ENCODE measurements around the gene INTS15. TPM values are rescaled to one million over a fixed set of nuclear protein-coding genes. Genes with fewer than 3 reads are reported as not detected.

The INTS15 gene
- polyA plus RNA-seq, 1 donor: 28.7 TPM

DNA sequence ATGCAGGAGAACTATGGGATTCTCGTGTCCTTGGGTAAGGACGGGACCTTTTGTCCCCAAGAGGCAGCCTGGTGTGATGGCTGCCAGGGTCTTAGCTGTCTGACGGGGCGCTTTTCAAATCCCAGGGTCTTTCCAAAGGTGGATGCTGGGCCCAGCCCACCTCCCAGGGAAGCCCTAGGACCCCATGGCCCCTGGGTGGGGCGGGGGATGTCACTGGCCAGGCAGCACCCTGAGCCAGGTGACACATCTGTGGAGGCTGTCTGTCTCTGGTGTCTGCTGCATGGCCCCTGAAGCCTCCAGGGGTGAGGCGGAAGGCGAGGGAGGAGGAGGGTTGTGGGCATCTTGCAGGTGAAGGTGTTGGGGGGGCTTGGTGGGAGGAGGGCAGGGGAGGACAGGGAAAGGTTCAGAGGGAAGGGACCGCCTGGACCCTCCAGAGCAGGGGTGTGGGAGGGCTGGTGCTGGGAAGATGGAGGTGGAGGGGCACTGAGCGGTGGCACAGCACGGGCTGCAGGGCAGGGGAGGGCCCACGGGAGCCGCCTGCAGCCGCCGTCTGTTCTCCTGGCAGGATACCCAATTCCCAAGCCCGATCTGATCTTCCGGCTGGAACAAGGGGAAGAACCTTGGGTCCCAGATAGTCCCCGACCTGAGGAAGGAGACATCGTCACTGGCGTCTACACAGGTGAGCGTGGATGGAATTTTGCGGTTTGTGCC is 54.2 kb downstream of the INTS15 start:
- DNase-seq: no peak

DNA sequence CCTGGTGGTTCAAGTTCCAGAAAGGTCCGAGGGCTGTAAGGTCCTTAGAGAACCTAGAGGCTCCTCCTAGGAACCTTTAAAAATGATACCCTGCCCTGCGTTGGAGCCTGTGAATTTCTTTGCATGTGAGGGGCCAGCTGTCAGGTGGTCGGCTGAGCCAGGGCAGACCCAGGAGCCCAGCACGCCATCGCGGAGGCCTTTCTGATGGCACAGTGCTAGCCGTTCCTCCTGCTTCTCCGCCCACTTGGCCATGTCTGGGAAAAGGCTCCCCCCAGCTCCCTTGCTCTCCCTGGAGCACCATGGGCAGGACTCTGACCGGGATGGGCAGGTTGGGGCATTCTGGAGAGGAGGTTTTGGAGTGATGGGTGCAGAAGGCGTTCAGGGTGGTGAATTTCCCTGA is 54.9 kb downstream of the INTS15 start:
- no peak for DNase-seq

- DNase-seq: no peak
These were observed 56.6 kb downstream of the INTS15 start for GRCh38 chr7:6646465-6646864.

DNA sequence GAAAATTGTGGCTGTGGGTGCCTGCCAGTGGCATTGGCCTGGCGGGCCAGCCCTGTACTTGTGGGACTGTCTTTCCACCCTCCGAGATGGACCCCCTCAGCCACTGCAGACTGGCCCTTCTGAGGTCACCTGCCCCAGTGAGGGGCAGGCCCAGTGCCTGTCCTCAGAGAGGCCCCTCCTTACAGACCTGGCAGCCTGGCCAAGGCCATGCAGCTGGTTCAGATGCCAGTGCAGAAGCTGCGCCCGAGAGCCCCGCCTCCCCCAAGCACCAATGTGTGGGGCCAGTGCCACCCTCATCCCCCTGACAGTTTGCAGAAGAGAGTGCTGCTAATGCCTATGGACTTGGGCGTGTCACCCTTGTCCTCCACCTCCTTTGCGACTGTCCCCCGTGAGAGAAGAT is 57.3 kb downstream of the INTS15 start:
- DNase-seq: no peak

- no peak for DNase-seq
These were observed 57.7 kb downstream of the INTS15 start for GRCh38 chr7:6647541-6647940.

DNA sequence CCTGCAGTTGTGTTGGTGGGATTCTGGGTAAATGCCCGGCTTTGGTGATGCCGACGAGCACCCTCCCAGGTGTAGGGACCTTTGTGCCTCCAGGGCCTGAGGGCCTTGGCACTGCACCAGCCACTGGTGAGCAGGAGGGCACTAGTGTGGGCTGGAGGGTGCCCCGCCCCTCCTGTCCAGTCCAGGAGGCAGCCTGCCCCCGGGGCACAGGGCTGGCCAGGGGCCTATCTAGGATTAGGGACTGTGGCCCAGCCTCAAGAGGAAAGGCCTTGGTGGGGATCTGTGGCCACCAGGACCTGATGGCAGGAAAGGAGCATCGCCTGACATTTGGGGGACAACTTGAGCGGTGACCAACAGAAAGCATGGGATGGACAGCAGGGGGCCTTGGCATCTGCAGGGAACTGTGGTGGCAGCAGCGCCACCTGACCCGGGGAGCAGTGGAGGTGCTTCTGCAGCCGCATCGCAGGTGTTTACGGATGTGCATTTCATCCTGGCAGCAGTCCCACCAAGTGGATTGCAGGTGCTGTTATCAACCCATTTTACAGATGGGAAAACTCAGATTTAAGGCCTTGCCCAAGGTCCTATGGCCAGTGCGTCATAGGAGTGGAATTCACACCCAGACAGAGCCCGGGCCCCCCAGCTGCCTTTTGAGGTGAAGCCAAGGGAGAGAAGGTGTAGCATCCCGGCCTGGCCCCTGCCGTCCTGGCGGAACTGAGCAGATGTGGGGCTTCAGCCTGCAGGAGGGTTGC is 58.4 kb downstream of the INTS15 start:
- no peak for DNase-seq

DNA sequence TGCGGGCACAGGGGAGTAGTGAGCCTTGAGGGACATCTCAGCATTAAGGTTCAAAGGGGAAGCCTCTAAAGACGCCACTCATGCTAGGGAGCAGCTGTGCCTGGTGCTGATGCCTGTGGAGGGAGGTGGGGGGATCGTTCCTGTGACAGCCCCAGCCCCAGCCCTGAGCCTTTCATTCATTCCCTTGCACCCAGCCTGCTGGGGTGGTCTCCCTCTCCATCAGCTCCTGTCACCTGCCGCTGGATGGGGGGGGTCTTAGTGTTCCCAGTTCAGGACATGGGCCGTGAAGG is 58.9 kb downstream of the INTS15 start:
- no peak for DNase-seq

DNA sequence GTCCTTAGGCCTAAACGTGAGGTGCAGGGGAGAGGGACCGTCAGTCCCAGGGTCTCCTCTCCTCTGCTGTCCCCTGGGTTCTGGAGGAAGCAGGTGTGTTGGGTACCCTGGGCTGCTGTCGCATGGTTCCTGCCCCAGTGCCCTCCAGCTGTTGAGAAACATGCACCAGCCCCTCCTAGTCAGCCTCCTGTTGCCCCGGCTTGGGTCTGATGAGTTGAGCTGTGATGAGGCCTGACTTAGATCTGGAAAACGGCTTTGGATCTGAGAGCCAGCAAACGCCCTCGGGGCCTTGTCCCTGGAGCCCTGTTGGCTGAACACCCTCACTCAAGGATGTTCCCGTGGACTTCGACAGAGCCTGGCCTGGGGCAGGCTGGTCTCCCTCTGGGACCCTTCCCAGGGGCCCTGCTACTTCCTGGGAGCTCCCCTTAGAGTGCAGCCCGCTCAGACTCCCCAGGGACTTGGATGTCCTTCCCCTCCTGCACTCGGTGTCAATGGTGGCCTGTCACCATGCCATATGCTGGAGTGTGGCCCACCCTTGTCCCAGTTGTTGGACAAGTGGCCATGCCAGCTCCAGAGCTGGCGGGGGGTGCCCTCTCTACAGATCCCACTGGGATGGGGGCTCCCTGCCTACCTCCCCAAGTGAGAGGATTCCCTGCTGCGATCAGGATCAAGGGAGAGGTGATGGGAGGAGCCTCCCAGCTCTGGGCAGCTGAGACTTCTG is 59.6 kb downstream of the INTS15 start:
- no peak for DNase-seq

- no peak for DNase-seq
These were observed 60.3 kb downstream of the INTS15 start for GRCh38 chr7:6650086-6650485.

GRCh38 chr7:6650521-6651011 is 60.7 kb downstream of the INTS15 start:
- no peak for DNase-seq

DNA sequence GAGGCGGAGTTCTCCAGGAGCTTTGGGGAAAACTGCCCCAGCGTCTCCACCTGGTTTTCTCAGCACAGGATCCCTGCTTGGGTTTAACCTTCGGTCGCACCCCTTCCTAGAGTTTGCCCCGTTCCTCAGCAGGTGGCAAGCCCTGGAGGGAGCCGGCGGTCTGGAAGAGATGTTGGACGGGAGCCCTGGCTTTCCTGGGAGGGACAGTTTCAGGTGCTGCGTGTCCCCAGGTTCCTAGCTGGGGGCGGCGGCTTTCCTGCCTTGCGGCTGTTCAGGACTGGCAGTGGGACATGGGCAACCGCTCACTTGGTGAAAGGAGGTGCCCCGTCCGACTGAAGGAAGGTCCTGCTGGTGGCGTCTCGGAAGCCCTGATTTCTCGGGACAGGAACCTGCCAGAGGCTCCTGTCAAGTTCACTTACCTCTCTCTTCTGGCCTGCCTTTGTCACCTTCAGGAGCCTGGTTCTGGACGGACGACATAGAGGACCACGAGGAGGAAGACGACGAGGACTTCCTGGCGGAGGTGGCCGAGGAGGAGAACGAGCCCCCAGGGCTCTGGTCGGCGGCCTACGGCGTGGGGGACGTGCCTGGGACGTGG is 62.1 kb downstream of the INTS15 start:
- no peak for DNase-seq

DNA sequence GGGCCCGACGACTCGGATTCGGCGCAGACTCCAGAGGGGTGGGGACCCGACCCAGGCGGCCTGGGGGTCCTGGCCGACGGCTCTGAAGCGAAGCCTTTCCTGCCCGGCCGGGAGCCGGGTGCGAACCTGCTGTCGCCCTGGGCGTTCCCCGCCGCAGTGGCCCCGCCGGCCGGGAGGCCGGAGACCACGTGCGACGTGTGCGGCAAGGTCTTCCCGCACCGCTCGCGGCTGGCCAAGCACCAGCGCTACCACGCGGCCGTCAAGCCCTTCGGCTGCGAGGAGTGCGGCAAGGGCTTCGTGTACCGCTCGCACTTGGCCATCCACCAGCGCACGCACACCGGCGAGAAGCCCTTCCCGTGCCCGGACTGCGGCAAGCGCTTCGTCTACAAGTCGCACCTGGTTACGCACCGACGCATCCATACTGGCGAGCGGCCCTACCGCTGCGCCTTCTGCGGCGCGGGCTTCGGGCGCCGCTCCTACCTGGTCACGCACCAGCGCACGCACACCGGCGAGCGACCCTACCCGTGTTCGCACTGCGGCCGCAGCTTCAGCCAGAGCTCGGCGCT is 62.7 kb downstream of the INTS15 start:
- DNase-seq: no peak

DNA sequence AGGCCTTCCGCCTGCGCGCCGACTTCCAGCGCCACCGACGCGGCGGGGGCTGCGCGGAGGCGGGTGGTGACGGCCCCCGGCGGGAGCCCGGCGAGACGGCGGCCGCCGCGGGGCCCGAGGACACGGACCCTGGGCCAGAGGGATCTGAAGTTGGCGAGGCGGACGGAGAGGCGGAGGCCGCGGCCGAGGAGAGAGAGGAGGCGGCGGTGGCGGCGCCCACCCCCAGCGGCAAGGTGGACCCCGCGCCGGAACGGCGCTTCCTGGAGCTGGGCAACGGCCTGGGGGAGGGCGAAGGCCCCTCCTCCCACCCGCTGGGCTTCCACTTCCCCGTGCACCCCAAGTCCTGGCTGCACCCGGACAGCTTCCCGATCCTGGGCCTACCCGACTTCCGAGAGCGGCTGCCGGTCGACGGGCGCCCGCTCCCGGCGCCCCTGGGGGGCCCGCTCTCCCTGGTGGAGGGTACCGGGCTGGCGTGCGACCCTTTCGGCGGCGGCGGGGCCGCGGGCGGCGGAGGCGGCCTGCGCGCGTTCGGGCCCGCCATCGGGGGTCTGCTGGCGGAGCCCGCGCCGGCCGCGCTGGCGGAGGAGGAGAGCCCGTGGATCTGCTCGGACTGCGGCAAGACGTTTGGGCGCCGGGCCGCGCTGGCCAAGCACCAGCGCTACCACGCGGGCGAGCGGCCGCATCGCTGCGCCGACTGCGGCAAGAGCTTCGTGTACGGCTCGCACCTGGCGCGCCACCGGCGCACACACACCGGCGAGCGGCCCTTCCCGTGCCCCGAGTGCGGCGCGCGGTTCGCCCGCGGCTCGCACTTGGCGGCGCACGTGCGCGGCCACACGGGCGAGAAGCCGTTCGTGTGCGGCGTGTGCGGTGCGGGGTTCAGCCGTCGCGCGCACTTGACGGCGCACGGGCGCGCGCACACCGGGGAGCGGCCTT is 63.5 kb downstream of the INTS15 start:
- DNase-seq: no peak

DNA sequence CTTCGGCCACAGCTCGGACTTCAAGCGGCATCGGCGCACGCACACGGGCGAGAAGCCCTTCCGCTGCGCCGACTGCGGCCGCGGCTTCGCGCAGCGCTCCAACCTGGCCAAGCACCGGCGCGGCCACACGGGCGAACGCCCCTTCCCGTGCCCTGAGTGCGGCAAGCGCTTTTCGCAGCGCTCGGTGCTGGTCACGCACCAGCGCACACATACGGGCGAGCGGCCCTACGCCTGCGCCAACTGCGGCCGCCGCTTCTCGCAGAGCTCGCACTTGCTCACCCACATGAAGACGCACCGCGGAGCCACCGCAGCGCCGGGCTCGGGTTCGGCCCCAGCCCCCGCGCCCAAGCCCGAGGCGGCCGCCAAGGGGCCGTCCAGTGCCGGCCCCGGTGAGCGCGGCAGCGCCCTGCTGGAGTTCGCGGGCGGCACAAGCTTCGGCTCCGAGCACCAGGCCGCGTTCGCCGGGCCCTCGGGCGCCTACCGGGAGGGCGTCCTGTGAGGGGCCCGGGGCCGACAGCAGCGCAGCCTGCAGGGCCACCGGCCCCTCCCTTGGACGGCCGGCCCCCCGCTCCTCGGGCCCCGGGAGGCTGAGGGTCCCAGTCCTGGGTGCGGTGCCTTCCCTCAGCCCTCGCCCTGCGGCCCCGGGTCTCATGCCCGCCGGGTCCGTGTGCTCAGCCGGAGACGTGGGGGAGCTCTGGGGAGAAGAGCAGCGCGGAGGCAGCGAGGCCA is 64.5 kb downstream of the INTS15 start:
- no peak for DNase-seq

GRCh38 chr7:6654842-6655610 is 65.2 kb downstream of the INTS15 start:
- DNase-seq: no peak

DNA sequence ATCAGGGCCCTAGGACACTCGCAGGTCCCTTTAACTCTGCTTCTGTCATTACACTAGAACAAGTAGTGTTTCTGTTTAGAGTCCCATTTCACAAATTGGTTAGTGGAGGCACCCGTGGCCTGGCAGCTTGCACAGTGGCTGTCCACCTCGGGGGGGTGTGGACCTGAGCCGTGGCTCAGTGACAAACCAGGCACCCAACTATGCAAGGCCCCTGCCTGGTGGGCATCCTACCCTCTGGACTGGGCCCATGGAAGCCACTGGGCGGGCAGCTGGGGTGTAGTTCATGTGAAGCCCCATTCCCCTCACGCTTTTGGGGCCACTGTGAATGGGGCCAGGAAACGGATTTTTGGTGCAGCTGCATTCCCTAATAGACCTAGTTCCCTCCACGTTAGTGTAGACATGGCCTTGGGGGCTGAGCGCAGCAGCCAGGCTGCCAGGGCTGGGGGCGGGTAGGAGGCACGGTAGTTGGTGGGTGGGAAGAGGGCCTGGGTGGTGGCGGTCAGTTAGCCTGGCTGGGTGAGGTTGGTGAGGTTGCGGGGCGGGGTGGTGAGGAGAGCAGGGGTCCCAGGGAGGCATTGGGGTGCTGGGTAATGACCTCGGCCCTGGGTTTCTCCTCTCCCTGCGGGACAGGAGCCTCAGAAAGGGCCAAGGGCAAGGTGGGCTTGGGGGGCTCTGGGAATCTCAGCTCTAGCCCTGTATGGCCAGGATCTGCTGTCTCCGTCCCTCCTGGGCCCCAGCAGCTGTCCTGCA is 66.0 kb downstream of the INTS15 start:
- no peak for DNase-seq

GRCh38 chr7:6656413-6656812 is 66.6 kb downstream of the INTS15 start:
- no peak for DNase-seq

Data from hindlimb muscle (tissue), 1 donor.